HCT116 (cell line): ENCODE measurements around the gene DMBT1.

ENCODE experiments used
- CTCF ChIP-seq, 3 experiments: fragments of 200-600 bp in 1 of 3; sonication (generic) in 1 of 3; IDR thresholded peaks in 2 of 3; conservative IDR thresholded peaks in 1 of 3; 2 replicates each; pipeline ENCODE4 v1.5.1; 2012 to 2017; ENCODE audit warnings: low read depth in 2 of 3, low read length in 2 of 3, antibody characterized with exemption in 1 of 3, borderline replicate concordance in 1 of 3, control low read depth in 1 of 3, mild to moderate bottlenecking in 1 of 3, mixed read lengths in 1 of 3, mixed run types in 1 of 3, moderate library complexity in 1 of 3; ENCODE audit not compliant: insufficient read depth in 1 of 3
- POLR2A ChIP-seq: IDR thresholded peaks from 2 replicates; pipeline ENCODE4 v1.7.0; 2011; ENCODE audit warnings: borderline replicate concordance; ENCODE audit not compliant: insufficient read depth, insufficient read length; ENCODE audit errors: extremely low read depth
- REST ChIP-seq: IDR thresholded peaks from 2 replicates; pipeline ENCODE4 v1.6.1; 2012; ENCODE audit warnings: low read depth
- ZFX ChIP-seq: fragments of 450-650 bp; IDR thresholded peaks from 2 replicates; pipeline ENCODE4 v1.6.1; 2017
- TF ChIP-seq, protein P1 (sequence below): IDR thresholded peaks from 2 replicates; pipeline ENCODE4 v1.6.1; 2012

GRCh38 chr10:122553341-122553740 is 7.2 kb upstream of the DMBT1 start:
- TF ChIP-seq CTCF (IDR thresholded peaks at IDR 0.05 in 2 of 3, conservative IDR thresholded peaks at IDR 0.05 in 1 of 3; ENCODE audit: borderline replicate concordance in 1 of 3, insufficient read depth in 1 of 3, low read depth in 2 of 3, low read length in 2 of 3) = no peak
- no peak for TF ChIP-seq POLR2A
- TF ChIP-seq, protein P1, sequence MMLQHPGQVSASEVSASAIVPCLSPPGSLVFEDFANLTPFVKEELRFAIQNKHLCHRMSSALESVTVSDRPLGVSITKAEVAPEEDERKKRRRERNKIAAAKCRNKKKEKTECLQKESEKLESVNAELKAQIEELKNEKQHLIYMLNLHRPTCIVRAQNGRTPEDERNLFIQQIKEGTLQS = no peak
- no peak for TF ChIP-seq REST
- TF ChIP-seq ZFX = no peak
